Common myeloid progenitor, CD34-positive (primary cell): ENCODE data around the gene ZNF526.

Experiments
- CTCF ChIA-PET: fragments of 350-600 bp; sonication (Branson Sonifier 250); formaldehyde crosslinking; loops from one replicate; lab custom pipeline; 2021; ENCODE audit warnings: antibody characterized with exemption; lab: Charles Lee
- POLR2A ChIA-PET: fragments of 350-600 bp; sonication (Branson Sonifier 250); formaldehyde crosslinking; loops from one replicate; lab custom pipeline; 2021; ENCODE audit warnings: antibody characterized with exemption; lab: Charles Lee
- DNase-seq, 3 donors: peaks; one replicate each; pipeline versions ENCODE4 v3.0.0 to v3.0.0-alpha.2; 2013
- H3K27ac ChIP-seq, 2 experiments: 1 replicate in 1 of 2; 2 replicates in 1 of 2; pipeline ENCODE4 v1.7.0; 2013; ENCODE audit warnings: inconsistent platforms in 2 of 2, low read length in 2 of 2, mild to moderate bottlenecking in 2 of 2, low read depth in 1 of 2, moderate library complexity in 1 of 2; ENCODE audit not compliant: severe bottlenecking in 2 of 2, insufficient read depth in 1 of 2, poor library complexity in 1 of 2
- H3K27me3 ChIP-seq, 5 experiments: replicated peaks in 2 of 5; 1 replicate in 3 of 5; 2 replicates in 2 of 5; pipeline versions ENCODE4 v1.6.1 to v1.7.0; 2013; ENCODE audit warnings: low read length in 4 of 5, mild to moderate bottlenecking in 2 of 5, moderate library complexity in 2 of 5, inconsistent platforms in 1 of 5; ENCODE audit not compliant: insufficient read depth in 5 of 5, control insufficient read depth in 4 of 5
- H3K36me3 ChIP-seq, 4 experiments: 1 replicate in 2 of 4; 2 replicates in 2 of 4; pipeline versions ENCODE4 v1.6.1 to v1.7.0; 2013; ENCODE audit warnings: low read length in 3 of 4, control low read depth in 1 of 4, mild to moderate bottlenecking in 1 of 4; ENCODE audit not compliant: control insufficient read depth in 4 of 4, insufficient read depth in 4 of 4
- H3K4me1 ChIP-seq, 4 experiments: 1 replicate in 3 of 4; 2 replicates in 1 of 4; pipeline versions ENCODE4 v1.6.1 to v1.7.1; 2013; ENCODE audit warnings: low read length in 3 of 4, mild to moderate bottlenecking in 3 of 4, control low read depth in 1 of 4, inconsistent platforms in 1 of 4, moderate library complexity in 1 of 4; ENCODE audit not compliant: control insufficient read depth in 4 of 4, insufficient read depth in 4 of 4; ENCODE audit errors: control extremely low read depth in 1 of 4
- H3K4me3 ChIP-seq, 7 experiments: 1 replicate in 4 of 7; 2 replicates in 3 of 7; pipeline versions ENCODE4 v1.5.1 to v1.7.0; 2013; ENCODE audit warnings: mild to moderate bottlenecking in 7 of 7, low read length in 6 of 7, moderate library complexity in 6 of 7, inconsistent platforms in 2 of 7, low read depth in 2 of 7, control low read depth in 1 of 7; ENCODE audit not compliant: insufficient read depth in 4 of 7, control insufficient read depth in 1 of 7; ENCODE audit errors: extremely low read depth in 1 of 7
- H3K9me3 ChIP-seq, 5 experiments: 1 replicate in 4 of 5; 2 replicates in 1 of 5; pipeline versions ENCODE4 v1.6.1 to v1.7.1; 2013; ENCODE audit warnings: low read length in 4 of 5, mild to moderate bottlenecking in 2 of 5, inconsistent platforms in 1 of 5, low read depth in 1 of 5, moderate library complexity in 1 of 5; ENCODE audit not compliant: control insufficient read depth in 4 of 5, insufficient read depth in 2 of 5; ENCODE audit errors: control extremely low read depth in 1 of 5
- WGBS: methylation state at CpG from one replicate; pipeline ENCODE4 v1.1.5; 2013; ENCODE audit not compliant: insufficient coverage; 5-methylcytosine and 5-hydroxymethylcytosine counted together

Gene ZNF526

GRCh38 chr19:42276284-42276683, 56.2 kb downstream of the ZNF526 start:
- no peak overlapping the region for H3K27ac ChIP-seq
- ChIA-PET POLR2A (no interaction called here), CTCF (interaction anchor here (7.5 kb wide), 1 partner anchor 29 kb away, joined by 159 read pairs; the partner anchor contains the start of gene GSK3A)
- H3K4me1 ChIP-seq: peaks cover 0 to 60% (median 48%) of the 10 kb centered on the region in 4 experiments
- 33% methylated on average over 1 of the region's 3 CpGs for WGBS
- no peaks in the 10 kb centered on the region for H3K27me3 ChIP-seq
- no peaks in the 10 kb centered on the region for H3K9me3 ChIP-seq
- peaks cover 0 to 50% (median 25%) of the 10 kb centered on the region in 4 experiments for H3K36me3 ChIP-seq
- no peak overlapping the region for H3K4me3 ChIP-seq
- no peak for DNase-seq

GRCh38 chr19:42276821-42277220, 56.7 kb downstream of the ZNF526 start:
- Histone ChIP-seq H3K4me1 (peaks cover 0 to 60% (median 48%) of the 10 kb centered on the region in 4 experiments), H3K9me3 (no peaks in the 10 kb centered on the region), H3K4me3 (no peak overlapping the region), H3K36me3 (peaks cover 0 to 46% (median 25%) of the 10 kb centered on the region in 4 experiments), H3K27ac (no peak overlapping the region), H3K27me3 (no peaks in the 10 kb centered on the region)
- POLR2A ChIA-PET: no interaction called here
- 100% methylated on average over 4 of the region's 4 CpGs for WGBS
- no peak for DNase-seq
- CTCF ChIA-PET: interaction anchor here (0.6 to 7.5 kb wide), 3 partner anchors 30 to 315 kb away, joined by 3 to 159 read pairs (median 29); partner anchors contain the start of gene GSK3A
